ENCODE results near the gene DMWD. TPM values are rescaled to one million over a fixed set of nuclear protein-coding genes. Genes with fewer than 3 reads are reported as not detected.

DMWD gene
- total and polyA plus RNA-seq, 2 of the 13 experiments (the other 11 are each of a cell fraction or from before 2014, with no cell fraction given): 10.3 to 14.9 TPM

DNA sequence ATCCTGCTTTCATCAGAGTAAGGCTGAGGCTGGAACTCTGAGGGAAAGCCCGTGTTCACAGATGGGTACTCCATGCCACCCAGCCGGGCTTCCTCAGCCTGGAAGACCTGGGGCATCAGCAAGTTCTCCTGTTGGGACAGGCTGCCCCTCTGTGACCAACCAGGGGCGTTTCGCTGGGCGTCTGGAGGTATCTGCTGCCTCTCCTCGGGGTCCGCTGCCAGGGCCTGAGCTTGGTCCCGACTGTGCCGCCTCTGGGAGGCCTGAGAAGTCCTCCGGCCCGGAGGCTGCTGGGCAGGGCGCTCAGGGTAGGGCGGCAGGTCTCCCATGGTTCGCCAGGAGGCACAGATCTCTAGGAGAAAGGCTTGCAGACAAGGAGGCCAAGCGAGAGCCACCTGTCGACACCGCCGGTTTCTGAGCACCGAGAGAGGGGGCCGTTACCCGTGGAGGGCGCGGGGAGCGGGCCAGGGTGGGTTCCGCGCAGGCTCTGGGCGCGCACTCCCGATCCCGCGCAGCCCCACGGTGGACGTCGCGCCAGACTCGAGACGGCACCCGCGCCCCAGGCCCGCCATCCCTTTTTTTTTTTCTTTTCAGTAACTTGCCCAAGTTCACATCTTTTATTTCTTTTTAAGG, 22.3 kb upstream of the DMWD start, which contains the start of gene RSPH6A:
TSS of gene RSPH6A (minus strand) at position 458 of the 630 bp plus-strand sequence. CDS start at position 326, 132 bp downstream.
- Histone ChIP-seq H3K27ac (ENCODE audit: extremely low read length, insufficient read depth, low read length) (no peak within 1 kb of the TSS), H3K27me3 (ENCODE audit: control insufficient read depth in 1 of 2, insufficient read depth in 2 of 2, low read length in 2 of 2) (no peaks in the 10 kb centered on the region), H3K9ac (ENCODE audit: insufficient read depth, low read depth, low read length) (no peak within 1 kb of the TSS), H4K20me1 (ENCODE audit: insufficient read depth, low read length) (no peaks in the 10 kb centered on the region), H3K79me2 (ENCODE audit: insufficient read depth, low read length) (no peaks in the 10 kb centered on the region), H3K4me3 (replicated peaks in 1 of 3; ENCODE audit: insufficient read depth in 1 of 3, low read depth in 2 of 3, low read length in 3 of 3) (no peak within 1 kb of the TSS), H3K4me1 (ENCODE audit: insufficient read depth, low read length) (no peaks in the 10 kb centered on the region), H3K36me3 (replicated peaks in 1 of 2; ENCODE audit: control insufficient read depth in 1 of 2, insufficient read depth in 2 of 2, low read length in 2 of 2) (peaks cover 0 to 5% of the 10 kb centered on the region in 2 experiments; a peak in 2 of 5 replicates), H3K4me2 (ENCODE audit: low read depth, low read length) (no peak within 1 kb of the TSS), H3K9me3 (ENCODE audit: low read length) (no peaks in the 10 kb centered on the region), H2AFZ (ENCODE audit: low read length) (no peak within 1 kb of the TSS)
- DNase-seq (ENCODE audit: low spot score) (no peak), FAIRE-seq (no peak), ATAC-seq (no peak)
- TF ChIP-seq HMGA1 (CRISPR knock-in tag; conservative IDR thresholded peaks at IDR 0.05) (no peak), AGO2 (optimal IDR thresholded peaks at IDR 0.05; ENCODE audit: low read depth, low read length) (peak; percentile 91), RBFOX2 (IDR thresholded peaks at IDR 0.05; ENCODE audit: low read depth, low read length) (peak; percentile 41; the same call in 1 of the 2 replicates)
- intact Hi-C loops (cut with micrococcal nuclease; ENCODE audit: unreplicated experiment): loop anchor here (5.0 kb wide), 2 partner anchors 197 to 262 kb away; no protein-coding TSS in a partner anchor
- 97% methylated on average over 26 of the region's 40 CpGs for WGBS (ENCODE audit: low lambda C conversion rate)
- ChIA-PET POLR2A (interaction anchor here (1.2 kb wide), 1 partner anchor 22 kb away, joined by 3 read pairs; the partner anchor contains the start of gene DMWD), CTCF (ENCODE audit: low intra/inter-chr PET ratio, low total read pairs) (no interaction called here)
- no TSS peak for BruUV-seq (replicated peaks)
- in situ Hi-C loops (cut with HindIII; ENCODE audit: extremely low pct_ligation_motif_present, low pct_unique_long_range_greater_than_20kb): loop anchor here (10.0 kb wide), 1 partner anchor 200 kb away; no protein-coding TSS in a partner anchor

DNA sequence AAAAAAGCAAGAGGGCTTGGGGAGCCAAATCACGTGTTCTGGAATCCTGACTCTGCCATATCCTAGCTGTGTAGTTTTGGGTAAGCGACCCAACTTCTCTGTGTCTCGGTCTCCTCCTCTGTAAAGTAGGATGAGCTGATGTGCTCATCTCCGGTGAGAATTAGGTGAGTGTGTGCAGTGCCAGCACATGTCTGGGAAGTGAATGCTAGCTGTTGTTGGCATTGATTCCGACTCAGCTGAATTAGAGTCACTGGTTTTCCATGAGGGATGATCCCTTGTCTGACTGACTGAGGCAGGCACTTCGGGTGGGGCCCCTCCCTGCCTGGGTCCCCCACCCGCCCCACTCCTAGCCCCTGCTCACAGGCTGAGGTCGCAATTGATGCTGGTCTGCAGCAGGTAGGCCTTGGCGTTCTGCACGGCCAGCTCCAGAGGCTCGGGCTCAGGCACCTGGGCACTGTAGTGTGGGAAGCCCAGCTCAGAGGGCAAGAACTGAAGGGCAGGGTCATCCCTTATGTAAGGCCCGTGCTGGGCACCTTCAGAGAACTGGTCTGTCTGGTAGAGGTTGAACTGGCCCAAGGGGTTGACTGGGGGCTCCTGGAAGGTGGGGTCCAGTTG, 21.6 kb upstream of the DMWD start:
- Histone ChIP-seq H3K9ac (ENCODE audit: insufficient read depth, low read depth, low read length) (no peak overlapping the region), H3K27me3 (ENCODE audit: control insufficient read depth in 1 of 2, insufficient read depth in 2 of 2, low read length in 2 of 2) (no peaks in the 10 kb centered on the region), H3K79me2 (ENCODE audit: insufficient read depth, low read length) (no peaks in the 10 kb centered on the region), H3K36me3 (replicated peaks in 1 of 2; ENCODE audit: control insufficient read depth in 1 of 2, insufficient read depth in 2 of 2, low read length in 2 of 2) (peaks cover 0 to 1% of the 10 kb centered on the region in 2 experiments; a peak in 1 of 5 replicates), H3K4me3 (replicated peaks in 1 of 3; ENCODE audit: insufficient read depth in 1 of 3, low read depth in 2 of 3, low read length in 3 of 3) (no peak overlapping the region), H4K20me1 (ENCODE audit: insufficient read depth, low read length) (no peaks in the 10 kb centered on the region), H3K27ac (ENCODE audit: extremely low read length, insufficient read depth, low read length) (no peak overlapping the region), H3K4me2 (ENCODE audit: low read depth, low read length) (no peak overlapping the region), H3K4me1 (ENCODE audit: insufficient read depth, low read length) (peaks cover 7% of the 10 kb centered on the region), H2AFZ (ENCODE audit: low read length) (no peak overlapping the region), H3K9me3 (ENCODE audit: low read length) (no peaks in the 10 kb centered on the region)
- POLR2A ChIA-PET: interaction anchor here (1.2 kb wide), 1 partner anchor 21 kb away, joined by 3 read pairs; the partner anchor contains the start of gene DMWD
- in situ Hi-C loops (cut with HindIII; ENCODE audit: extremely low pct_ligation_motif_present, low pct_unique_long_range_greater_than_20kb) (loop anchor here (10.0 kb wide), 1 partner anchor 201 kb away; no protein-coding TSS in a partner anchor), intact Hi-C loops (cut with micrococcal nuclease; ENCODE audit: unreplicated experiment) (no loop called here)
- ATAC-seq (no peak), FAIRE-seq (no peak), DNase-seq (ENCODE audit: low spot score) (no peak)
- CTCF ChIA-PET (ENCODE audit: low intra/inter-chr PET ratio, low total read pairs): no interaction called here
- WGBS (ENCODE audit: low lambda C conversion rate): 97% methylated on average over 6 of the region's 12 CpGs
- BruUV-seq (replicated peaks): no TSS peak
- TF ChIP-seq EEA1 (CRISPR knock-in tag; IDR thresholded peaks at IDR 0.05; ENCODE audit: borderline replicate concordance) (no peak), ZNF10 (CRISPR knock-in tag; IDR thresholded peaks at IDR 0.05; ENCODE audit: borderline replicate concordance, low read depth) (no peak), ZNF572 (CRISPR knock-in tag; IDR thresholded peaks at IDR 0.05) (no peak)
- TF ChIP-seq, protein P1, sequence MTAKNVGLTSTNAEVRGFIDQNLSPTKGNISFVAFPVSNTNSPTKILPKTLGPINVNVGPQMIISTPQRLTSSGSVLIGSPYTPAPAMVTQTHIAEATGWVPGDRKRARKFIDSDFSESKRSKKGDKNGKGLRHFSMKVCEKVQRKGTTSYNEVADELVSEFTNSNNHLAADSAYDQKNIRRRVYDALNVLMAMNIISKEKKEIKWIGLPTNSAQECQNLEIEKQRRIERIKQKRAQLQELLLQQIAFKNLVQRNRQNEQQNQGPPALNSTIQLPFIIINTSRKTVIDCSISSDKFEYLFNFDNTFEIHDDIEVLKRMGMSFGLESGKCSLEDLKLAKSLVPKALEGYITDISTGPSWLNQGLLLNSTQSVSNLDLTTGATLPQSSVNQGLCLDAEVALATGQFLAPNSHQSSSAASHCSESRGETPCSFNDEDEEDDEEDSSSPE (CRISPR knock-in tag; IDR thresholded peaks at IDR 0.05): no peak
- TF ChIP-seq, protein P2, sequence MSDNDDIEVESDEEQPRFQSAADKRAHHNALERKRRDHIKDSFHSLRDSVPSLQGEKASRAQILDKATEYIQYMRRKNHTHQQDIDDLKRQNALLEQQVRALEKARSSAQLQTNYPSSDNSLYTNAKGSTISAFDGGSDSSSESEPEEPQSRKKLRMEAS (IDR thresholded peaks at IDR 0.05): no peak
- TF ChIP-seq, protein P3, sequence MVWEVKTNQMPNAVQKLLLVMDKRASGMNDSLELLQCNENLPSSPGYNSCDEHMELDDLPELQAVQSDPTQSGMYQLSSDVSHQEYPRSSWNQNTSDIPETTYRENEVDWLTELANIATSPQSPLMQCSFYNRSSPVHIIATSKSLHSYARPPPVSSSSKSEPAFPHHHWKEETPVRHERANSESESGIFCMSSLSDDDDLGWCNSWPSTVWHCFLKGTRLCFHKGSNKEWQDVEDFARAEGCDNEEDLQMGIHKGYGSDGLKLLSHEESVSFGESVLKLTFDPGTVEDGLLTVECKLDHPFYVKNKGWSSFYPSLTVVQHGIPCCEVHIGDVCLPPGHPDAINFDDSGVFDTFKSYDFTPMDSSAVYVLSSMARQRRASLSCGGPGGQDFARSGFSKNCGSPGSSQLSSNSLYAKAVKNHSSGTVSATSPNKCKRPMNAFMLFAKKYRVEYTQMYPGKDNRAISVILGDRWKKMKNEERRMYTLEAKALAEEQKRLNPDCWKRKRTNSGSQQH (CRISPR knock-in tag; IDR thresholded peaks at IDR 0.05; ENCODE audit: low read depth): no peak
- TF ChIP-seq, protein P4, sequence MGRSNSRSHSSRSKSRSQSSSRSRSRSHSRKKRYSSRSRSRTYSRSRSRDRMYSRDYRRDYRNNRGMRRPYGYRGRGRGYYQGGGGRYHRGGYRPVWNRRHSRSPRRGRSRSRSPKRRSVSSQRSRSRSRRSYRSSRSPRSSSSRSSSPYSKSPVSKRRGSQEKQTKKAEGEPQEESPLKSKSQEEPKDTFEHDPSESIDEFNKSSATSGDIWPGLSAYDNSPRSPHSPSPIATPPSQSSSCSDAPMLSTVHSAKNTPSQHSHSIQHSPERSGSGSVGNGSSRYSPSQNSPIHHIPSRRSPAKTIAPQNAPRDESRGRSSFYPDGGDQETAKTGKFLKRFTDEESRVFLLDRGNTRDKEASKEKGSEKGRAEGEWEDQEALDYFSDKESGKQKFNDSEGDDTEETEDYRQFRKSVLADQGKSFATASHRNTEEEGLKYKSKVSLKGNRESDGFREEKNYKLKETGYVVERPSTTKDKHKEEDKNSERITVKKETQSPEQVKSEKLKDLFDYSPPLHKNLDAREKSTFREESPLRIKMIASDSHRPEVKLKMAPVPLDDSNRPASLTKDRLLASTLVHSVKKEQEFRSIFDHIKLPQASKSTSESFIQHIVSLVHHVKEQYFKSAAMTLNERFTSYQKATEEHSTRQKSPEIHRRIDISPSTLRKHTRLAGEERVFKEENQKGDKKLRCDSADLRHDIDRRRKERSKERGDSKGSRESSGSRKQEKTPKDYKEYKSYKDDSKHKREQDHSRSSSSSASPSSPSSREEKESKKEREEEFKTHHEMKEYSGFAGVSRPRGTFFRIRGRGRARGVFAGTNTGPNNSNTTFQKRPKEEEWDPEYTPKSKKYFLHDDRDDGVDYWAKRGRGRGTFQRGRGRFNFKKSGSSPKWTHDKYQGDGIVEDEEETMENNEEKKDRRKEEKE (IDR thresholded peaks at IDR 0.05): no peak
